A204.1 (cell line): Measurements from ENCODE around the gene ANGPTL4.
"Not testable (repeated sequence)": the region's sequence is repeated elsewhere in the genome, so short reads cannot be mapped to it uniquely, and the experiment has no call there.

ENCODE experiments used
- FAIRE-seq: peaks from 2 replicates; lab custom pipeline; 2012; peaks lifted over from hg19 to GRCh38; lab: Jason Lieb, UNC

The ANGPTL4 gene

GRCh38 chr19:8334458-8335342 lies 29.3 kb upstream of the ANGPTL4 start:
- no peak for FAIRE-seq

GRCh38 chr19:8335343-8336071 lies 28.4 kb upstream of the ANGPTL4 start:
- FAIRE-seq: no peak

- FAIRE-seq: no peak
Observed at GRCh38 chr19:8336072-8336569, 27.8 kb upstream of the ANGPTL4 start.

- no peak for FAIRE-seq
Observed at GRCh38 chr19:8336660-8337059, 27.3 kb upstream of the ANGPTL4 start.

- FAIRE-seq: no peak
Observed at GRCh38 chr19:8337728-8338127, 26.2 kb upstream of the ANGPTL4 start.

GRCh38 chr19:8338835-8339234 lies 25.1 kb upstream of the ANGPTL4 start:
- FAIRE-seq: no peak

GRCh38 chr19:8340341-8341096 lies 23.4 kb upstream of the ANGPTL4 start:
- FAIRE-seq: no peak

- FAIRE-seq: not testable (repeated sequence)
Observed at GRCh38 chr19:8341504-8341903, 22.5 kb upstream of the ANGPTL4 start.

GRCh38 chr19:8342316-8342683 lies 21.7 kb upstream of the ANGPTL4 start:
- no peak for FAIRE-seq

GRCh38 chr19:8342684-8343482 lies 21.1 kb upstream of the ANGPTL4 start, which contains the start of gene KANK3:
KANK3 (minus strand) TSS chr19:8343262; CDS start chr19:8337828, 5,434 bp downstream.
- no peak for FAIRE-seq

GRCh38 chr19:8343483-8343844 lies 20.5 kb upstream of the ANGPTL4 start:
- no peak for FAIRE-seq

GRCh38 chr19:8349629-8350372 lies 14.2 kb upstream of the ANGPTL4 start:
- FAIRE-seq: not testable (repeated sequence)

- no peak for FAIRE-seq
Observed at GRCh38 chr19:8352134-8352827, 11.7 kb upstream of the ANGPTL4 start.

GRCh38 chr19:8352845-8353244 lies 11.1 kb upstream of the ANGPTL4 start:
- FAIRE-seq: not testable (repeated sequence)

GRCh38 chr19:8355631-8356402 lies 8.1 kb upstream of the ANGPTL4 start:
- FAIRE-seq: no peak

GRCh38 chr19:8357007-8357521 lies 6.9 kb upstream of the ANGPTL4 start:
- FAIRE-seq: no peak

GRCh38 chr19:8358948-8359347 lies 5.0 kb upstream of the ANGPTL4 start:
- no peak for FAIRE-seq

GRCh38 chr19:8360196-8360595 lies 3.8 kb upstream of the ANGPTL4 start:
- FAIRE-seq: no peak
